Activated naive CD8-positive, alpha-beta T cell treated with anti-CD3 and anti-CD28 coated beads, Interleukin-2, amount 50 U/mL, for 16 hours (primary cell): ENCODE measurements around the gene COPZ1.
"Not testable (repeated sequence)": the region's sequence is repeated elsewhere in the genome, so short reads cannot be mapped to it uniquely, and the experiment has no call there.

Experiments
- DNase-seq: peaks from one replicate; pipeline ENCODE4 v3.0.0-alpha.2; 2020; ENCODE audit warnings: low read depth, low spot score

COPZ1 gene

DNA sequence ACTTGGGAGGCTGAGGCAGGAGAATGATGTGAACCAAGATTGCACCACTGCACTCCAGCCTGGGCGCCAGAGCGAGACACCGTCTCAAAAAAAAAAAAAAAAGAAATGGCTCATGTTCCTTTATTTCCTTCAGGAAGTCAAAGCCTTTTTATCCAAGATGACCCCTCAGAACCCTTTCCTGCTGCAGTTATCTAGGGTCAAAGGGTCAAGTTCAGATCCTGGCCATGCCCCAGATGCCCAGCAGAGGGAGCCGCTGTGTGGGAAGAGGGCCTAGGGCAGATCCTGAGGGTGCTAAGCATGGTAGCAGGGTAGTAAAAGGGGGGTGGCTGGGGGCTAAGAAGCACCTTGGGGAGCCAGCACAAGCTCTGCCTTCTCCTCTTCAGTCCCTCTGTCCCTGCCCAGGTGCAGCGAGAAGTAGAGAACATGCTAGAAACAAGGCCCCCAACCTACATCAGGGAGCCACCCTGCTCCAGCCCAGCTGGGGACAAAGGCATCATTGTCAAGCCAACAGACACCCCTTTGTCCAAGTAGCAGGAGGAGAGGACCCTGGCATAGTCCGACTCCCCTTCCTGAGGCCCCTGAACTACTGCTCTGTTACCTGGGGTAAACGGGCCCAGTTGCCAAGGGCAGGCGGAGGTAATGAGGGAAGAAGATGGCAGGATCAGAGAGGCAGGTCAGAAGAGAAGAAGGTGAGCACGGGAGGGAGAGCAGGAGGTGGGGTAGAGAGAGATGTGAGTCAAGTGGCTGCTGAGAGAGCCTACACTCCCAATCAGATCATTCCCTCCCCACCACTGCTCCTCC is 30.6 kb upstream of the COPZ1 start:
- DNase-seq, result no peak

DNA sequence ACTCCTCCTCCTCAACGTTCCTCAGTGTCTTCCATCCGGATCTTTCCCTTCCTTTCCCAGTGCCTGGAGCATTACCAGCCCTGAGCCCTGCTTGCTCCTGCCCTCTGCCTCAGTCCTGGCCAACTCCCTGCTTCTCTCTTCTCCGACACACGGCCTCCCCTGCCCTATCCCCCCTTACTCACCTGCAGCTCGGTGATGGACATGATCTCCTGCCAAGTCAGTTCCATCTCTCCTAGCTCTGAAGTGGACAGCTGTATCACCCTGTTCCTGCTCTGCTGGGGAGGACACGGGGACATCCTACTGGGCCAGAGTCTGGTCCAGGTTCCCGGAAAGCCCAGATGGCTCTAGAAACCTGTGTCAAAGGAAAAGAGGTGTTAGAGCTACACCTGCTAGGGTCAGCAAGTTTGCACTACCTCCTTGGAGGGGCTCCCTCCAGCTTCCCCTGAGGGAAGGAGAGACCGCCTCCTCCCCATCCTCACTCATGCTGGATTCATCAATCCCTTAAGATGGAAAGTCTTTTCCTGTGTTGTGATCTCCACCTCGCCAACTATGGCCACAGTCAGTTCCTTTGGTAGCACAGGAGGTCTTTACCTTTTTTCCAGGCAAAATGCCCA is 29.9 kb upstream of the COPZ1 start:
- no peak for DNase-seq

DNA sequence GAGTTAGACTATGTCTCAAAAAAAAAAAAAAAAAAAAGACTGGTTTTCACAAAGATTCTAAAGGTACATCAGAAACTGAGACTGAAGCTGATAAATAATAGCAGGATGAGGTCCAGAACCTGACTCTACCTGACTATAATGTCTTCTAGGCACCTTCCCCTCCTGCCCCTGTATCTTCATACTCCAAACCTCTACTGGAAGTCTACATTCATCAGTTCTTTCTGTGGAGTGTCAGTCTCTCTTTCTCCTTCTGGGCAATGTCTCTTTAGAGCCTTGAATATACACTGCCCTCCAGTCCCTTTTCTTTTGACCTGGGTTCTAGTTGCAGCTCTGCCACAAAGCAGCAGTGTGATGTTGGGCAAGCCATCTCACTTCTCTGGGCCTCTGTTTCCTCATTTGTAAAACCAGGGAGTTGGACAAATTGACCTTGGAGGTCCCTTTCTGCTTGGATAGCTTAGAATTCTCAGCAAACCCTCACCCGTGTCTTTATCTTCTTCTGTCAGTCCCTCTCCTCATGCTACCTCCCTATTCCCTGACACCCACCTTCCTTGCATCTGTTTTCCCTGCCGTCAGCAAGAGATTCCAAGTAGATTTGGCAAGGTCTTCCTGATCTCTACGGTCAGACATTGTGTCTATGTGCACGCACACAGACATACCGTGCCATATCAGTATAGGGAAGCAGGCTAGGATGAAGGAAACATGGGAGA is 28.4 kb upstream of the COPZ1 start:
- no peak for DNase-seq

DNA sequence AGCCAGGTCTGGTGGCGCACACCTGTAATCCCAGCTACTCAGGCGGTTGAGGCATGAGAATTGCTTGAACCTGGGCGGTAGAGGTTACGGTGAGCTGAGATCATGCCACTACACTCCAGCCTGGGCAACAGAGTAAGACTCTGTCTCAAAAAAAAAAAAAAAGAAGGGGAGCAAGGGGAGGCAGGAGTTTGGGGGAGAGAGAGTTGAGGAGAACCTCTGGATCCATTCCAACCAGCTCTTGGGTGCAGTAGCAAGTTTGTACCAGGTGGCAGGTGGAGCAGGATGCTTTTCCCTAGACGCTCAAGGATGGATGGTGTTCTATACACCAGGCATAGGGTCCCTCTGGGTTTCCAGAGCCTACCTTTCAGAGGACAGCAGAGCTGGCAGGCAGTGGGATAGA is 26.0 kb upstream of the COPZ1 start:
- no peak for DNase-seq

DNA sequence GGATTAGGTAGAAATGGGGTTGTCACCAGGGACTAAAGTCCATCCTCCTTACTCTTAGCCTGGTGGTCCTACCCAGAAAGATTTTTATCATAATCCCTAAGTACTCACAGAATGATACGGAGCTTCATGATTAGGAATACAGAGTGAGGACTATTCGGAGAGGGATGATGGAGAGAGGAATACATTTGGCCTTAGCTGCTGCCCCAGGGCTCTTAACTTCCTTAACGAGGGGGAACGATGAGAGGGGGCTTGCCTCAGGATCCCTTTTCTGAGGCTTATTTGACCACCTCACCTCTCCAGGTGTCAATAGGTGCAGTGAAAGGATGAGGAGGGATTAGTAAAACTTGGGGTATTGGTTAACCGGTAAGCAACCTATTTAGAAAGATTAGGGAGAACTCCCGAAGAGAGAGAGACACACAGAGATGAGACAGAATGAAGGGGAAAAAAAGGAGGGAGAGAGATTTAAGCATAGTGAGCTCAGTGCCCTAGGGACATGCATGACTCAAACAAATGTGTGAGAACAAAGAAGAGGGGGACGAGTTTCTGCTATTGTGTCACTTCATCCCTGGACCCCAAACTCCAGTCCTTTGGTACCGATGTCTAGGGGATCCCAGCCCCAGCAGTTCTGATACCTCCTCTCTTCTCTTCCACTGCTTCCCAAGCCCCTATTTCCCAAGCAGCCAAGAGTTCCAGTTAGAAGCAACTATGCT is 25.3 kb upstream of the COPZ1 start:
- no peak for DNase-seq

DNA sequence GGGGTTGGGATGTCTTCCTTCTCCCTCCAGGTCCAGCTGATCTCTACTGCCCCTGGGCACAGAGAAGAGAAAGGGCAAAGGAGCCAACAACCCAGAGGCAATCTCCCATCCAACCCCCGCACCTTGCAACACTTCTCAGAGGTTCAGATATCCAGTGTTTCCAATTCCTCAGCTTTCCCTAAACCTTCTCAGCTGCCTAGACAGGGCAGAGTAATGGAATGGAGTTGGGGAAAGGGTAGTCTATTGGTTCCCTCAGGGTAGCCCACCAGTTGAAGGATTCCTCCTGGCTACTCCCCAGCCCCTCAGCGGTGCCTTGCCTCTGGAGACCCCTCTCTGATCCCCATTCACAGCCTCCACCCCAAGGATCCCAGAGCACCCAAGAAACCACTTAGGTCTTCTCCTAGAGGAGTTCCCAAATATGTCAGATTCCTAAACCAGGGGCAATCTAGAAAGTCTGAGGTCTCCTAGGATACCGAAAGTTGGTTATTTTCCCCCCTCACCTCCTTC is 24.7 kb upstream of the COPZ1 start:
- DNase-seq, result no peak

DNA sequence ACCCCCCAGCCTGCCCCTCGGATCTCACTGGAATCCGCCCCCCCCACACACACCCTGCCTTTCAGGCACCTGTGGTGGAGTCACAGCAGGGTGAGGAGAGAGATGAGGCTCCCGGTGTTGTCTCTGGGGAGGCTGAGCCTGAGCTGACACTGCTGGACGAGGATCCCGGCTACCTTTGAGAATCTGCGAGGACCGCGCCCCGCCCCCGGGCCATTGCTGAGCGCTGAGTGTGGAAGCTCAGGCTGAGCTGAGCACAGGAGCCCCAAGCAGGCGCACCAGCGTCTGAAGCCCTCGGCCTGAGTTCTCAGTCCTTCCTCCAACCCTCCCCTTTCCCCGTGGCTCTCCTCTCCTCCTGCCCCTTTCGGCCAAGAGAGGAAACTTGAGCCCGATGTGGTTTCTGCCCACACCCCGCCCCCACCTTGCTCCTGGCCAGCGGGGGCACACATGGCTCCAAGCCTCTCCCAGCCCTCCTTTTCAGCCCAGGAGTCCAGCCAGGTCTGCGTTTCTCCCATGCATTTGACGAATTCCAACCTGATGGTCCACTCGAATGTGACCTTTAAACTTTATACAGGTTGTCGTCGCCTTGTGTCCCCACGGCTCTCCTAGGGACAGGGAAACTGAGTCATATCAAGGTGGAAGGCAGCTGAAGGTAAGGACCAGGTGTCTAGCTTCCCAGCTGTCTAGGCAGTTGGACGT is 24.1 kb upstream of the COPZ1 start, which contains the start of gene NFE2:
NFE2 (minus strand) TSS at position 284 of the 696 bp plus-strand sequence. CDS start 5,767 bp downstream, outside the sequence.
- no peak for DNase-seq

DNA sequence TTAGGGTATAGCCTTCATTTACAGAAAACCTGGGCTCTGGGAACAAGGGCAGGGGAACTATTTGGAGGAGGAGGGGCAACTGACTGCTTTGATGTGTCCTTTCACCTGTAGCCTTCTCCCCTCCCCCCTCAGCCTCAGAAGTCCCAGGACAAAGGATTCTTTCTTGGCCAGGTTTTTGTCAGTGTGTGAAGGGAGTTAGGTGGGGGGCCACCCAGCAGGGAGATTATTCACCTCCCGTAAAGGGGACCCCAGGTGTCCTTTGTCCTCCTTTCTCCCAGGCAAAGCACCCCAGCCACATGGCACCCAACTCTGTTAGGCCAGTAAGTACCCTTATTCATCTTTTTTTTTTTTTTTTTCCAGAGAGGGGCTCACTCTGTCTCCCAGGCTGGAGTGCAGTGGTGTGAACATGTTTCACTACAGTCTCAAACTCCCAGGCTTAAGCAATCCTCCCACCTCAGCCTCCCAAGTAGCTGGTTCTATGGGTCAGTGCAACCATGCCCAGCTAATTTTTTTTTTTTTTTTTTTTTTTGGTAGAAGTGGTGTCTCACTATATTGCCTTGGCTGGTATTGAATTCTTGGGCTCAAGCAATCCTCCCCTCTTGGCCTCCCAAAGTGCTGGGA is 23.4 kb upstream of the COPZ1 start:
- DNase-seq, result no peak

DNA sequence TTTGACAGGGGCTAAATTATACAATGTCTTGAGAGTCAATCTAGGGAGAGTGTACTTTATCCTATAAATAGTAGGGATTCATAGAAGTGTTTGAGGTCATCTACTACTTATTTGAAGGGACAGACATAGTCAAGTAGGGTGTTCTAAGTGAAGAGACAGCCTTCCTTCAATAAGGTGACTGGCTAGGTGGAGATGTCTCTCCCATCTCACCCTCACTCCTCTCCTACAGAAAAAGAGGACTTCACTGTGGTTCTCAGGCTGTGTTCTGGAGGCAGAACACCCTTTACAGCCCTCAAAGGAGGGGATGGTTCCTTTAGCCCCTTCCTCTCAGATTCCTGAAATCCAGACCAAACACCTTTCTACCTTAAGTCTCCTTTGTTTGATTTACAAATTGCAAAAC is 21.3 kb upstream of the COPZ1 start:
- DNase-seq, result no peak

DNA sequence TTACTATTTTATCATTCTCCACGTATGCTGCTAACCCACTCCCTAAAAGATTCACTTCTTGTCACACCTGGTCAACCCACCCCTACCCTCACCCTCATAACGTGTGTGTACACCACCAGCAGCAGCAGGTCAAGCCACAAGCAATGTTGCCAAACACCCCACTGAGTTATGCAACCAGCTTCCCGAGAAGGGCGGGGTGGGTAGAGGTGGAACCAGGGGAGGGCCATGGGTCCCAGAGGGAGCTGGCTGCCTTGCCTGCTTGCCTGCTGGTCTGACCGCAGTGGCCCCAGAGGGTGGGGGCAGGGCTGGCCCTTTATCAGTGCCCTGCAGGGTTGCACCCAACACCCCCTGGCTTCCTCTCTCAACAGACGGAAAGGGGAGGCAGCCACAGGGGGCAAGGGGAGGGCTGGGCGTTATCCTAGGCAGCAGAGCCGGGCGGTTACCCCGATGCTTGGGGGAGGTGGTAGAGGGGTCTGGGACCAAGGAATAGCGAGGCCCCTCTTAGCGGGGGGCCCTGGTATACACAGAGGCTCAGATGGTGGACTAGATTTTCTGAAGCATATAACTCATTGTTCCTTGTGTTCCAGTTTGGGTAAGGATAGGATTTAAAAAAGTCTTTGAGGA is 20.6 kb upstream of the COPZ1 start:
- DNase-seq, result no peak

DNA sequence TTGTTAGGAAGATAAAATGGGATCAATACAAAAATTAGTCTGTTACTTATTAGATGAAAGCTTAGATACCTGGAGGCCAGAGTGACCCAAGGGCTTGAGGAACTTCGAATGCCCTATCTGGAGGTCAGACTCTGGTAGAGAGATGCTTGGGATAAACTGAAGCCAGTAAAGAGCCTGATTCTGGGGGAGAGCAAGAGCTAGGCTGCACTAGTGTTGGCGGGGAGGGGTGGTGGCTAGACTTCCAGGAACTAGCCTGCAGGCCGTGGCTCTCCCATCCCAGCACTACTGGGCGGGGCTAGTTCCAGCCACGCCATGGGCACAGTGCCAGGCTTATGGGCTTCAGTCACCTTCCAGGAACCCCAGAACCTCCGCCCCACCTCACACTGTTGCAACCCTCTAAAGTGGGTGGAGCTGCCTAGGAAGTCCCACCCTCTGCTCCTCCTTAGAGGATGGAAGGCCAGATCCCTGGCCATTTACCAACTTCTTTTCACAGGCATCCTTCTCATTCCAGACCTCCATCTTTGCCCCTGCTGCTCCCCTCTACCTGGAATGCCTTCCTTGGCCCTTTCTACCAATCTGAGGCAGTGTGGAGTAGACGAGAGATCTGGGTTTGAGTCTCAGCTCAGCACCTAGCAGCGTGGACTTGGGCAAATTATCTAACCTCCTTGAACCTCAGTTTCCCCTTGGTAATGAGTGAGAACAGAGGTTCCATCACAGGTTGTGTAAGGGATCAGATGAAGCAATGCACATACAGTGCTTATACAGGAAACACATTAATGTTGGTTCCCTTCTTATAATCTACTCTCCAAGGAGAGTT is 17.8 kb upstream of the COPZ1 start:
- no peak for DNase-seq

DNA sequence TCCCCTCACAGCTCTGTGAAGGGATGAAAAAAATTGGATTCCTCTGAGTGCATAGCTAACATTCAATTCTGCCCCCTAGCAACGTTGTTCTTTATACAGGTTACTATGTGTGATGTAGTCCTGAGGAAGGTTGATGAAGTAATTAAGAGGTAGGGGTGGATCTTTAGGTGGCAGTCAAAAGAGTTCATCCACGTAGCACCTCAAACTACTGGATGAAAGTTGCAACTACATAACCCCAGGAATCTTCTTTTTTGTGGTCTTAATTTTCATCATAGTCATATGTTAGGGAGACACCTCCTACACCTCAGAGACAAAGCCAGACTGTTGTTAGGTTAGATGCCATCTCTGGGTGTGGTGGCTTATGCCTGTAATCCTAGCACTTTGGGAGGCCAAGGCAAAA is 13.9 kb upstream of the COPZ1 start:
- no peak for DNase-seq

DNA sequence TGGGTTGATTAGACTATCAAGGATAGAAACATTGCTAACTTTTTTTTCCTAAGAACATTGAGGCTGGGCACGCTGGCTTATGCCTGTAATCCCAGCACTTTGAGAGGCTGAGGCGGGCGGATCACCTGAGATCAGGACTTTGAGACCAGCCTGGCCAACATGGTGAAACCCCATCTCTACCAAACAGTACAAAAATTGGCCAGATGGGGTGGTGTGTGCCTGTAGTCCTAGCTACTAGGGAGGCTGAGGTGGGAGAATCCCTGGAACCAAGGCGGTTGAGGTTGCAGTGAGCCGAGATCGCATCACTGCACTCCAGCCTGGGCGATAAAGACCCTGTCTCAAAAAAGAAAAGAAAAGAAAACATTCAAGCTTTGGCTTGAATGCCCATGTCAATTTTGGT is 12.6 kb upstream of the COPZ1 start:
- DNase-seq, result not testable (repeated sequence)

DNA sequence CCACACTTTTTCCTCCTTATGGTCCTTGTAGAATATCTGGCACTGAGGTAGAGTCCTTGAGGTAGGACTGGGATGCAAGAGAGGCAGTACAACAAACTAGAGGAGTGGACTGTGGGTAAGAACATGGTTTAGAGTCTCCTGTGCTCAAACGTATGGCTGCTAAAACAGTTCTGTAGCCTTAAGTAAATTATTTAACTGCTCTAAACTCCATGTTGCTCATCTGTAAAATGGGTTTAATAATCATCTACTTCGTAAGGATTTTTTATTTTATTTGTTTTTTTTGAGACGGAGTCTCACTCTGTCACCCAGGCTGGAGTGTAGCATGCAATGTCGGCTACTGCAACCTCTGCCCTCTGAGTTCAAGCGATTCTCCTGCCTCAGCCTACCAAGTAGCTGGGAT is 3.6 kb upstream of the COPZ1 start:
- DNase-seq, result no peak

DNA sequence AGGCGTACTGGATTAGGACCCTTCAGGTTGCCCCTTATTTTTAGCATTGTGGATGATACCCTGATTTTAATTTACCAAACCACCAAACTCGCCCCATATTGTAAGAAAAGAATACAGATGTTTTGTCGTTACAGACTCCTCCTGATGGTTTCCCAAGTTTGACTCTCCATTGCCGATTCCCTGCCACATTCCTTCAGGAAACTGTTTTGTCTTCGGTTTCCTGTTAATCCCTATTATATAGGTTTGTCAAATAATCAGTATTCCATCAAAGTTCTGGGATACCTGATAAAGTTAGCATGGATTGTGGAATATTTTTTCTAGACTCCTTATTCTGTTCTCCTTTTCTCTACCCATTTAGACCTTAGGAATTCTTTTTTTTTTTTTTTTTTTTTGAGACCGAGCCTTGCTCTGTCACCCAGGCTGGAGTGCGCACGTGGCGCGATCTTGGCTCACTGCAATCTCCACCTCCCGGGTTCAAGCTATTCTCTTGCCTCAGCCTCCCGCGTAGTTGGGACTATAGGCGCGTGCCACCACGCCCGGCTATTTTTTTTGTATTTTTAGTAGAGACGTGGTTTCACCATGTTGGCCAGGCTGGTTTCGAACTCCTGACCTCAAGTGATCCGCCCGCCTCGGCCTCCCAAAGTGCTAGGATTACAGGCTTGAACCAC is 645 bp downstream of the COPZ1 start:
- not testable (repeated sequence) for DNase-seq

DNA sequence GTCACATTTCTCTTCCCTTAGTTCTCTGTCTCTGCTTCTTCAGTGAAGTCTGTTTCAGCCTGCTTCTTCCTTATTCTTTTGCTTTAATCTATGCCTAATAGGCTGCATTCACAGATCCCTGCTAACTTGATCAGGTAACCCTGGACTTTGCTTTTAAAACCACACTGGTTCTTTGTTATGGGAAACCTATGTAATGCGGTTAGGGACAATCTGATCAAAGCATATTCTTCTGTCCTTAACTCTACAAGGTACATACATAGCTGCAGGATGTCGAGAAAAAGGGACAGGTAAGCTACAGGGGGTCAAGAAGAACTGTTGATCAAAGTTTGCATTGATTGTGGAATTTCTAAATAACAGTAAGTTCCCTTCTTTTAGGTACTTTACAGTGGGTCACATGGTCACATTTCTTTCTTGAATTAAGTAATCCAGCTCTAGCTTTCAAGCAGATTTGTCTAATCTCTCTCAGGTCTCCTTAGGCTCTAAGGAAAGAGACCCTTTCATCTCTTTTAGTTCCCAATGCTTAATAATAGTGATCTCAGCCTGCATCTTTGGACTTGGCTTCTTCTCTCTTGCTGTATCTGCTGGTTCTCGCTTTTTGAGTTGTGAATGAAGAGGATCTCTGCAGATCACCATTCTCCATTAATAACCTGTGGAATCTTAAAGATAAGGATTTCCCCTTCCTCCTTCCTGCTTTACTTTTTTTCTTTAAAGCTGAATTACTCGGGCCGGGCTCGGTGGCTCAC is 3.8 kb downstream of the COPZ1 start:
- DNase-seq, result no peak

DNA sequence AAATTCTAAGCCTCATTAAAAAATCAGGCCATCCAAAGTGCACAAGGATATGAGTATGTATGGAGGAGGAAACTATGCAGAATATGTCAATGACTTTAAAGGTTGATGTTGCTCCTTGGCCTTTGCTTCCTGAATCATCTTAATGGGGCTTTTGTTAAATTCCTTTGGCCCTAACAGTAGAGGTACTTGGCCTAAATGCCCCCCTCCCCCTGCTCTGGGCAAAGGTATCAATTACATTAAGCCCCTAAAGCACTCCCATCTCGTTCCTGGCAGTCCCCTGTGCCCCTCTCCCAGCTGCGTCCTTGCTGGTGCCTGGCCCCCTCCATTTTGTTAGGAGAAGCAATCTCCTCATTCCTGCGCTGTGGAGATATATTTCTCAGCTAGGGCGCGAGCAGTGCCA is 4.8 kb downstream of the COPZ1 start:
- no peak for DNase-seq

DNA sequence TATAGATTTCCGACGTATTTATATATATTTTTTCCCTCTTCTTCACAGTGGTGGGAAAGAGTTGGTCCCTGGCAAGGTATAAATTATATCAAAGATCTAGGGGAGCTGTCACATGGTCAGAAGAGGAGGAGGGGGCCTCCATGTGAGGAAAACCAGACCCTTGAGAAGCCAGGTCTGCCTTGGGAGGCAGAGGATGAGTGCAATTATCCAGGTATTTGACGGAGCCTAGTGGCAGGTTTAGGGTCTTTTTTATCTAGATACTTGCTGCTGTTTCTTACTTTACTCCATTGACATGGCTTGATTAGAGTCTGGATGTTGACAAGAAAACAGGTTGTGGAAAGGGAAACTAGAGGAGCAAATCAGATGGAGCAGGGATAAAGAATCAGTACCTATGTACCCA is 5.5 kb downstream of the COPZ1 start:
- DNase-seq, result no peak
